Measurements from ENCODE around the gene HDAC1. TPM values are rescaled to one million over a fixed set of nuclear protein-coding genes. Genes with fewer than 3 reads are reported as not detected.

The HDAC1 gene
- total and polyA plus RNA-seq, 2 of the 4 experiments (the other 2 are of a cell fraction): 95.5 to 139 TPM

GRCh38 chr1:32321712-32322291, 29.9 kb downstream of the HDAC1 start:
- POLR2A ChIA-PET (ENCODE audit: unreplicated experiment): no interaction called here
- H3K23ac ChIP-seq (ENCODE audit: low read depth, low read length): no peak overlapping the region
- H2BK5ac ChIP-seq (ENCODE audit: low read depth, low read length, poor library complexity, severe bottlenecking): no peak overlapping the region
- no peaks in the 10 kb centered on the region for H3K9me3 ChIP-seq (ENCODE audit: control insufficient read depth, insufficient read depth, low read length)
- dilution Hi-C loops (cut with HindIII; ENCODE audit: low sequenced_read_pairs, unreplicated experiment): no loop called here
- H2AFZ ChIP-seq (replicated peaks; ENCODE audit: low read length, poor library complexity): peak overlapping the region; percentile 54
- no peak for TF ChIP-seq MAZ (IDR thresholded peaks at IDR 0.05; ENCODE audit: borderline replicate concordance, low read depth, low read length)
- no peak for TF ChIP-seq NFE2L2 (IDR thresholded peaks at IDR 0.05; ENCODE audit: low read depth, low read length)
- TF ChIP-seq FOS (IDR thresholded peaks at IDR 0.05; ENCODE audit: low read depth, low read length): no peak
- no peak for TF ChIP-seq RCOR1 (IDR thresholded peaks at IDR 0.05; ENCODE audit: insufficient replicate concordance, low read length)
- TF ChIP-seq MXI1 (IDR thresholded peaks at IDR 0.05; ENCODE audit: borderline replicate concordance, low read depth, low read length): no peak
- no peak for TF ChIP-seq CEBPB (IDR thresholded peaks at IDR 0.05; ENCODE audit: low read depth, low read length)
- TF ChIP-seq SMC3 (IDR thresholded peaks at IDR 0.05; ENCODE audit: low read depth, low read length): no peak
- no peak for TF ChIP-seq BHLHE40 (IDR thresholded peaks at IDR 0.05; ENCODE audit: low read depth, low read length)
- TF ChIP-seq, protein P1, sequence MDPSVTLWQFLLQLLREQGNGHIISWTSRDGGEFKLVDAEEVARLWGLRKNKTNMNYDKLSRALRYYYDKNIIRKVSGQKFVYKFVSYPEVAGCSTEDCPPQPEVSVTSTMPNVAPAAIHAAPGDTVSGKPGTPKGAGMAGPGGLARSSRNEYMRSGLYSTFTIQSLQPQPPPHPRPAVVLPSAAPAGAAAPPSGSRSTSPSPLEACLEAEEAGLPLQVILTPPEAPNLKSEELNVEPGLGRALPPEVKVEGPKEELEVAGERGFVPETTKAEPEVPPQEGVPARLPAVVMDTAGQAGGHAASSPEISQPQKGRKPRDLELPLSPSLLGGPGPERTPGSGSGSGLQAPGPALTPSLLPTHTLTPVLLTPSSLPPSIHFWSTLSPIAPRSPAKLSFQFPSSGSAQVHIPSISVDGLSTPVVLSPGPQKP (IDR thresholded peaks at IDR 0.05; ENCODE audit: borderline replicate concordance, low read depth, low read length): no peak
- TF ChIP-seq CHD1 (IDR thresholded peaks at IDR 0.05; ENCODE audit: low read depth, low read length): no peak
- no peak for TF ChIP-seq RFX5 (IDR thresholded peaks at IDR 0.05; ENCODE audit: low read depth, low read length)
- TF ChIP-seq USF2 (IDR thresholded peaks at IDR 0.05; ENCODE audit: low read depth, low read length): no peak
- no peak for TF ChIP-seq MAFK (IDR thresholded peaks at IDR 0.05; ENCODE audit: low read depth, low read length)
- no peak for TF ChIP-seq CTCF (conservative IDR thresholded peaks at IDR 0.05; ENCODE audit: low read depth, low read length)
- no peak for TF ChIP-seq POLR2A (IDR thresholded peaks at IDR 0.05; ENCODE audit: low read depth, low read length)
- TF ChIP-seq RAD21 (IDR thresholded peaks at IDR 0.05; ENCODE audit: low read length): no peak
- H3K14ac ChIP-seq (replicated peaks; ENCODE audit: low read depth, low read length): peak overlapping the region; percentile 44
- no peak overlapping the region for H3K4me2 ChIP-seq (ENCODE audit: low read depth, low read length)
- H2BK20ac ChIP-seq (ENCODE audit: low read depth, low read length): no peak overlapping the region
- H3K4me1 ChIP-seq (ENCODE audit: control insufficient read depth, insufficient read depth, low read length): peaks cover 4% of the 10 kb centered on the region
- in situ Hi-C loops (cut with MboI; ENCODE audit: low sequenced_read_pairs): loop anchor here (10.0 kb wide), 1 partner anchor 107 kb away; no protein-coding TSS in a partner anchor
- no peak overlapping the region for H4K5ac ChIP-seq (ENCODE audit: low read depth, low read length)
- BruUV-seq (replicated peaks): no TSS peak
- no peak overlapping the region for H3K4me3 ChIP-seq (ENCODE audit: insufficient read depth, low read depth, low read length)
- ATAC-seq (ENCODE audit: low read depth) (peak; percentile 71), DNase-seq (no peak)
- H3K9ac ChIP-seq (ENCODE audit: low read depth, low read length): no peak overlapping the region
- H4K8ac ChIP-seq (ENCODE audit: low read depth in 2 of 2, low read length in 2 of 2): peak overlapping the region in 1 of 2 experiments; percentile 7; a peak in 1 of 4 replicates
- H2AK9ac ChIP-seq (replicated peaks; ENCODE audit: low read depth, low read length, poor library complexity): no peak overlapping the region
- H3K27ac ChIP-seq (ENCODE audit: insufficient read depth, low read length): peak overlapping the region; percentile 11; the same call in 1 of the 2 replicates
- no peak overlapping the region for H2BK120ac ChIP-seq (ENCODE audit: low read depth, low read length)
- H3K27me3 ChIP-seq (ENCODE audit: control insufficient read depth, insufficient read depth, low read length): no peaks in the 10 kb centered on the region
- no peak overlapping the region for H2AK5ac ChIP-seq (ENCODE audit: low read depth, low read length)
- peaks cover 36% of the 10 kb centered on the region for H3K36me3 ChIP-seq (ENCODE audit: control insufficient read depth, insufficient read depth, low read length)
- no peak overlapping the region for H3K18ac ChIP-seq (ENCODE audit: low read depth, low read length)
- H4K20me1 ChIP-seq (ENCODE audit: insufficient read depth, low read length): no peaks in the 10 kb centered on the region; the same call in 1 of the 2 replicates
- intact Hi-C loops (cut with micrococcal nuclease): no loop called here
- CTCF ChIA-PET: interaction anchor here (0.7 to 1.0 kb wide), 2 partner anchors 73 to 351 kb away, joined by 4 read pairs; no protein-coding TSS in a partner anchor
- no peak overlapping the region for H3K56ac ChIP-seq (ENCODE audit: extremely low read depth, insufficient read depth, low read length)
- peaks cover 5% of the 10 kb centered on the region; the same call in 1 of the 2 replicates for H3K9me1 ChIP-seq (ENCODE audit: insufficient read depth, low read length)
- no peak overlapping the region for H3K4ac ChIP-seq (ENCODE audit: low read depth, low read length)
- no CpG with 5 or more reads among the region's 5 CpGs for WGBS, 2 experiments (ENCODE audit: extremely low coverage in 2 of 2, insufficient read length in 1 of 2)
- peaks cover 16 to 58% of the 10 kb centered on the region in 2 experiments for H3K79me1 ChIP-seq (ENCODE audit: low read depth in 1 of 2, low read length in 2 of 2)
- no peak overlapping the region for H4K91ac ChIP-seq (ENCODE audit: insufficient read depth, low read depth, low read length)
- H2BK15ac ChIP-seq (ENCODE audit: low read depth, low read length): no peak overlapping the region

Measured in IMR-90 (cell line).